ENCODE data around the gene ANKRD36. TPM values are rescaled to one million over a fixed set of nuclear protein-coding genes. Genes with fewer than 3 reads are reported as not detected.
"Not testable (repeated sequence)": the region's sequence is repeated elsewhere in the genome, so short reads cannot be mapped to it uniquely, and the experiment has no call there.

Gene ANKRD36
- total and polyA plus RNA-seq, 2 of the 13 experiments (the other 11 are each of a cell fraction or from before 2014, with no cell fraction given): 6.4 to 27.3 TPM

GRCh38 chr2:97202643-97203250, 89.8 kb downstream of the ANKRD36 start:
- H3K9me3 ChIP-seq (ENCODE audit: low read length); H3K36me3 ChIP-seq (replicated peaks in 1 of 2; ENCODE audit: control insufficient read depth in 1 of 2, insufficient read depth in 2 of 2, low read length in 2 of 2); H2AFZ ChIP-seq (ENCODE audit: low read length); FAIRE-seq; H3K79me2 ChIP-seq (ENCODE audit: insufficient read depth, low read length); H3K4me2 ChIP-seq (ENCODE audit: low read depth, low read length); H3K4me3 ChIP-seq (replicated peaks in 1 of 3; ENCODE audit: insufficient read depth in 1 of 3, low read depth in 2 of 3, low read length in 3 of 3); H3K27me3 ChIP-seq (ENCODE audit: control insufficient read depth in 1 of 2, insufficient read depth in 2 of 2, low read length in 2 of 2); H3K27ac ChIP-seq (ENCODE audit: extremely low read length, insufficient read depth, low read length); BruUV-seq (replicated peaks); in situ Hi-C loops (cut with HindIII; ENCODE audit: extremely low pct_ligation_motif_present, low pct_unique_long_range_greater_than_20kb); DNase-seq (ENCODE audit: low spot score); intact Hi-C loops (cut with micrococcal nuclease; ENCODE audit: unreplicated experiment); H3K4me1 ChIP-seq (ENCODE audit: insufficient read depth, low read length); H4K20me1 ChIP-seq (ENCODE audit: insufficient read depth, low read length); CTCF ChIA-PET (ENCODE audit: low intra/inter-chr PET ratio, low total read pairs); ATAC-seq; POLR2A ChIA-PET; H3K9ac ChIP-seq (ENCODE audit: insufficient read depth, low read depth, low read length): not testable (repeated sequence)
- 94% methylated on average over 5 of the region's 5 CpGs for WGBS (ENCODE audit: low lambda C conversion rate)

GRCh38 chr2:97210325-97210724, 97.4 kb downstream of the ANKRD36 start:
- H3K4me2 ChIP-seq (ENCODE audit: low read depth, low read length): no peak overlapping the region
- DNase-seq (ENCODE audit: low spot score) (no peak), FAIRE-seq (no peak), ATAC-seq (no peak)
- no peak overlapping the region for H2AFZ ChIP-seq (ENCODE audit: low read length)
- no peaks in the 10 kb centered on the region for H3K4me1 ChIP-seq (ENCODE audit: insufficient read depth, low read length)
- CTCF ChIA-PET (ENCODE audit: low intra/inter-chr PET ratio, low total read pairs): no interaction called here
- in situ Hi-C loops (cut with HindIII; ENCODE audit: extremely low pct_ligation_motif_present, low pct_unique_long_range_greater_than_20kb): no loop called here
- H3K27ac ChIP-seq (ENCODE audit: extremely low read length, insufficient read depth, low read length): no peak overlapping the region
- intact Hi-C loops (cut with micrococcal nuclease; ENCODE audit: unreplicated experiment): no loop called here
- H4K20me1 ChIP-seq (ENCODE audit: insufficient read depth, low read length): no peaks in the 10 kb centered on the region
- no peak overlapping the region for H3K4me3 ChIP-seq (replicated peaks in 1 of 3; ENCODE audit: insufficient read depth in 1 of 3, low read depth in 2 of 3, low read length in 3 of 3)
- no peaks in the 10 kb centered on the region for H3K9me3 ChIP-seq (ENCODE audit: low read length)
- H3K79me2 ChIP-seq (ENCODE audit: insufficient read depth, low read length): no peaks in the 10 kb centered on the region
- H3K36me3 ChIP-seq (replicated peaks in 1 of 2; ENCODE audit: control insufficient read depth in 1 of 2, insufficient read depth in 2 of 2, low read length in 2 of 2): no peaks in the 10 kb centered on the region; a peak in 1 of 5 replicates
- H3K27me3 ChIP-seq (ENCODE audit: control insufficient read depth in 1 of 2, insufficient read depth in 2 of 2, low read length in 2 of 2): no peaks in the 10 kb centered on the region
- H3K9ac ChIP-seq (ENCODE audit: insufficient read depth, low read depth, low read length): no peak overlapping the region
- BruUV-seq (replicated peaks): no TSS peak
- WGBS (ENCODE audit: low lambda C conversion rate): 96% methylated on average over 5 of the region's 5 CpGs
- POLR2A ChIA-PET: no interaction called here
- no peak for TF ChIP-seq MAF1 (CRISPR knock-in tag; IDR thresholded peaks at IDR 0.05; ENCODE audit: borderline replicate concordance)
- TF ChIP-seq HNF4G (IDR thresholded peaks at IDR 0.05; ENCODE audit: borderline replicate concordance, low read depth, low read length): no peak
- TF ChIP-seq HNF4G (CRISPR knock-in tag; IDR thresholded peaks at IDR 0.05; ENCODE audit: borderline replicate concordance, low read depth): no peak
- TF ChIP-seq, protein P1, sequence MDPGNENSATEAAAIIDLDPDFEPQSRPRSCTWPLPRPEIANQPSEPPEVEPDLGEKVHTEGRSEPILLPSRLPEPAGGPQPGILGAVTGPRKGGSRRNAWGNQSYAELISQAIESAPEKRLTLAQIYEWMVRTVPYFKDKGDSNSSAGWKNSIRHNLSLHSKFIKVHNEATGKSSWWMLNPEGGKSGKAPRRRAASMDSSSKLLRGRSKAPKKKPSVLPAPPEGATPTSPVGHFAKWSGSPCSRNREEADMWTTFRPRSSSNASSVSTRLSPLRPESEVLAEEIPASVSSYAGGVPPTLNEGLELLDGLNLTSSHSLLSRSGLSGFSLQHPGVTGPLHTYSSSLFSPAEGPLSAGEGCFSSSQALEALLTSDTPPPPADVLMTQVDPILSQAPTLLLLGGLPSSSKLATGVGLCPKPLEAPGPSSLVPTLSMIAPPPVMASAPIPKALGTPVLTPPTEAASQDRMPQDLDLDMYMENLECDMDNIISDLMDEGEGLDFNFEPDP (CRISPR knock-in tag; conservative IDR thresholded peaks at IDR 0.05): no peak
- TF ChIP-seq SAFB2 (CRISPR knock-in tag; IDR thresholded peaks at IDR 0.05; ENCODE audit: borderline replicate concordance, low read depth): no peak
- TF ChIP-seq TMF1 (CRISPR knock-in tag; IDR thresholded peaks at IDR 0.05; ENCODE audit: low read depth): no peak
- no peak for TF ChIP-seq KDM5B (CRISPR knock-in tag; IDR thresholded peaks at IDR 0.05; ENCODE audit: borderline replicate concordance)
- TF ChIP-seq ZNF670 (CRISPR knock-in tag; IDR thresholded peaks at IDR 0.05; ENCODE audit: borderline replicate concordance): no peak
- no peak for TF ChIP-seq ZBTB38 (CRISPR knock-in tag; IDR thresholded peaks at IDR 0.05)
- TF ChIP-seq, protein P2, sequence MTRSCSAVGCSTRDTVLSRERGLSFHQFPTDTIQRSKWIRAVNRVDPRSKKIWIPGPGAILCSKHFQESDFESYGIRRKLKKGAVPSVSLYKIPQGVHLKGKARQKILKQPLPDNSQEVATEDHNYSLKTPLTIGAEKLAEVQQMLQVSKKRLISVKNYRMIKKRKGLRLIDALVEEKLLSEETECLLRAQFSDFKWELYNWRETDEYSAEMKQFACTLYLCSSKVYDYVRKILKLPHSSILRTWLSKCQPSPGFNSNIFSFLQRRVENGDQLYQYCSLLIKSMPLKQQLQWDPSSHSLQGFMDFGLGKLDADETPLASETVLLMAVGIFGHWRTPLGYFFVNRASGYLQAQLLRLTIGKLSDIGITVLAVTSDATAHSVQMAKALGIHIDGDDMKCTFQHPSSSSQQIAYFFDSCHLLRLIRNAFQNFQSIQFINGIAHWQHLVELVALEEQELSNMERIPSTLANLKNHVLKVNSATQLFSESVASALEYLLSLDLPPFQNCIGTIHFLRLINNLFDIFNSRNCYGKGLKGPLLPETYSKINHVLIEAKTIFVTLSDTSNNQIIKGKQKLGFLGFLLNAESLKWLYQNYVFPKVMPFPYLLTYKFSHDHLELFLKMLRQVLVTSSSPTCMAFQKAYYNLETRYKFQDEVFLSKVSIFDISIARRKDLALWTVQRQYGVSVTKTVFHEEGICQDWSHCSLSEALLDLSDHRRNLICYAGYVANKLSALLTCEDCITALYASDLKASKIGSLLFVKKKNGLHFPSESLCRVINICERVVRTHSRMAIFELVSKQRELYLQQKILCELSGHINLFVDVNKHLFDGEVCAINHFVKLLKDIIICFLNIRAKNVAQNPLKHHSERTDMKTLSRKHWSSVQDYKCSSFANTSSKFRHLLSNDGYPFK (CRISPR knock-in tag; IDR thresholded peaks at IDR 0.05; ENCODE audit: borderline replicate concordance): no peak
- TF ChIP-seq GPN1 (CRISPR knock-in tag; IDR thresholded peaks at IDR 0.05; ENCODE audit: borderline replicate concordance): no peak
- no peak for TF ChIP-seq RFX5 (IDR thresholded peaks at IDR 0.05; ENCODE audit: low read depth, low read length)

Data from HepG2 (cell line).